ENCODE results near the gene MUCL3.
"Not testable (repeated sequence)": the region's sequence is repeated elsewhere in the genome, so short reads cannot be mapped to it uniquely, and the experiment has no call there.

The MUCL3 gene

GRCh38 chr6:30979690-30980089 lies 38.9 kb downstream of the MUCL3 start:
- no peak for DNase-seq (ENCODE audit: low read depth, low spot score)

- peak; percentile 60 for DNase-seq (ENCODE audit: low read depth, low spot score)
Observed at GRCh38 chr6:30981942-30982772, 41.4 kb downstream of the MUCL3 start.

- DNase-seq (ENCODE audit: low read depth, low spot score) = no peak
Observed at GRCh38 chr6:30983439-30983838, 42.7 kb downstream of the MUCL3 start, which contains the start of gene MUC21. MUC21 (plus strand) TSS chr6:30983718; CDS start chr6:30983959, 241 bp downstream.

- DNase-seq (ENCODE audit: low read depth, low spot score) = no peak
Observed at GRCh38 chr6:30985490-30985889, 44.7 kb downstream of the MUCL3 start.

GRCh38 chr6:30987304-30987703 lies 46.5 kb downstream of the MUCL3 start:
- DNase-seq (ENCODE audit: low read depth, low spot score) = no peak

- no peak for DNase-seq (ENCODE audit: low read depth, low spot score)
Observed at GRCh38 chr6:30988209-30988825, 47.5 kb downstream of the MUCL3 start.

- no peak for DNase-seq (ENCODE audit: low read depth, low spot score)
Observed at GRCh38 chr6:30990422-30991086, 49.8 kb downstream of the MUCL3 start.

GRCh38 chr6:30991891-30992290 lies 51.1 kb downstream of the MUCL3 start:
- no peak for DNase-seq (ENCODE audit: low read depth, low spot score)

- no peak for DNase-seq (ENCODE audit: low read depth, low spot score)
Observed at GRCh38 chr6:30997301-30997700, 56.5 kb downstream of the MUCL3 start.

GRCh38 chr6:30998785-30999184 lies 58.0 kb downstream of the MUCL3 start:
- DNase-seq (ENCODE audit: low read depth, low spot score) = no peak

GRCh38 chr6:31000067-31000860 lies 59.5 kb downstream of the MUCL3 start:
- DNase-seq (ENCODE audit: low read depth, low spot score) = not testable (repeated sequence)

- no peak for DNase-seq (ENCODE audit: low read depth, low spot score)
Observed at GRCh38 chr6:31001281-31001888, 60.6 kb downstream of the MUCL3 start.

- no peak for DNase-seq (ENCODE audit: low read depth, low spot score)
Observed at GRCh38 chr6:31002471-31002870, 61.7 kb downstream of the MUCL3 start.

All from iPS DF 19.7 (cell line).